K562 (cell line): ENCODE data around the gene STK4. TPM values are rescaled to one million over a fixed set of nuclear protein-coding genes. Genes with fewer than 3 reads are reported as not detected.

Experiments
- EWSR1 ChIP-seq: fragments of 450-650 bp; IDR thresholded peaks from 2 replicates; pipeline ENCODE4 v1.6.1; 2018; ENCODE audit warnings: borderline replicate concordance, mild to moderate bottlenecking, low read depth, moderate library complexity; ENCODE audit not compliant: partially characterized antibody
- HCFC1 ChIP-seq: IDR thresholded peaks from 2 replicates; pipeline ENCODE4 v1.6.1; 2012; ENCODE audit warnings: low read depth, low read length, improper control_type of control experiment
- NFRKB ChIP-seq: fragments of 450-650 bp; IDR thresholded peaks from 2 replicates; pipeline ENCODE4 v1.6.1; 2016; ENCODE audit warnings: low read depth
- PML ChIP-seq: IDR thresholded peaks from 2 replicates; pipeline ENCODE4 v1.6.1; 2012; ENCODE audit warnings: low read length, inconsistent platforms
- RBFOX2 ChIP-seq: fragments of 200-400 bp; formaldehyde crosslinking; IDR thresholded peaks from 2 replicates; pipeline ENCODE4 v1.6.1; 2017; ENCODE audit warnings: low read depth, mild to moderate bottlenecking, low read length, moderate library complexity
- THRB ChIP-seq: fragments of 450-650 bp; formaldehyde crosslinking; conservative IDR thresholded peaks from 2 replicates; pipeline ENCODE4 v1.4.0; 2022; ENCODE audit warnings: mild to moderate bottlenecking, missing genetic modification characterization
- ZBTB5 ChIP-seq: fragments of 450-650 bp; IDR thresholded peaks from 2 replicates; pipeline ENCODE4 v1.6.1; 2017; ENCODE audit warnings: antibody characterized with exemption
- ZNF134 ChIP-seq: fragments of 250-450 bp; sonication (Bioruptor Pico); conservative IDR thresholded peaks from 2 replicates; pipeline ENCODE4 v1.4.0; 2020
- ZNF143 ChIP-seq: sonication (generic); formaldehyde crosslinking; IDR thresholded peaks from 2 replicates; pipeline ENCODE4 v1.9.0; 2022; ENCODE audit warnings: mild to moderate bottlenecking, missing genetic modification reagents
- ZNF609 ChIP-seq: sonication (generic); formaldehyde crosslinking; IDR thresholded peaks from 2 replicates; pipeline ENCODE4 v1.8.1; 2023; ENCODE audit warnings: missing genetic modification reagents, mild to moderate bottlenecking, borderline replicate concordance
- polyA plus RNA-seq, 8 experiments: library from polyadenylated mRNA; depleted of rRNA in 4 of 8; stranded (reverse) in 5 of 8; unstranded in 3 of 8; fragments of >200 nt; fragmentation: Nextera tagmentation in 2 of 8; fragmentation: Illumina TruSeq in 1 of 8; extraction: Ambion mirVana in 2 of 8; extraction: Trizol in 1 of 8; gene quantifications; 2 replicates each; pipeline versions ENCODE4 v1.2.1 to v1.2.3, GENCODE V29; 2011 to 2014; ENCODE audit warnings: inconsistent platforms in 1 of 8, missing spikeins in 1 of 8
- total RNA-seq, 7 experiments: library from RNA; depleted of rRNA in 6 of 7; stranded (reverse); fragments of >200 nt in 6 of 7; fragmentation: Illumina TruSeq in 2 of 7; extraction: Trizol in 2 of 7; gene quantifications; 2 replicates each; pipeline versions ENCODE4 v1.2.1 to v1.2.3, GENCODE V29; 2011 to 2021; ENCODE audit warnings: low replicate concordance in 1 of 7
- TF ChIP-seq, protein P1 (sequence below): fragments of 450-650 bp; formaldehyde crosslinking; IDR thresholded peaks from 2 replicates; pipeline ENCODE4 v1.4.0; 2020; ENCODE audit warnings: mild to moderate bottlenecking, mixed read lengths
- TF ChIP-seq, protein P2 (sequence below): fragments of 250-450 bp; sonication (Bioruptor Pico); IDR thresholded peaks from 2 replicates; pipeline ENCODE4 v1.6.1; 2021; ENCODE audit warnings: mild to moderate bottlenecking
- TF ChIP-seq, protein P3 (sequence below): IDR thresholded peaks from 2 replicates; pipeline ENCODE4 v1.6.1; 2011; ENCODE audit not compliant: insufficient read length; ENCODE audit errors: extremely low read depth

STK4 gene
- total and polyA plus RNA-seq, 9 of the 15 experiments (the other 6 are each of a cell fraction or from before 2014, with no cell fraction given) = 11.9 to 30.6 (median 22.2) TPM

- TF ChIP-seq THRB (0 out of 2 replicates have a peak, but pooled peaks have one; percentile 8), ZBTB5 (no peak), ZNF143 (CRISPR knock-in tag) (no peak), ZNF609 (no peak), PML (peak; percentile 75), RBFOX2 (peak; percentile 99), ZNF134 (no peak), EWSR1 (no peak), HCFC1 (peak; percentile 78), NFRKB (no peak)
- TF ChIP-seq, protein P1, sequence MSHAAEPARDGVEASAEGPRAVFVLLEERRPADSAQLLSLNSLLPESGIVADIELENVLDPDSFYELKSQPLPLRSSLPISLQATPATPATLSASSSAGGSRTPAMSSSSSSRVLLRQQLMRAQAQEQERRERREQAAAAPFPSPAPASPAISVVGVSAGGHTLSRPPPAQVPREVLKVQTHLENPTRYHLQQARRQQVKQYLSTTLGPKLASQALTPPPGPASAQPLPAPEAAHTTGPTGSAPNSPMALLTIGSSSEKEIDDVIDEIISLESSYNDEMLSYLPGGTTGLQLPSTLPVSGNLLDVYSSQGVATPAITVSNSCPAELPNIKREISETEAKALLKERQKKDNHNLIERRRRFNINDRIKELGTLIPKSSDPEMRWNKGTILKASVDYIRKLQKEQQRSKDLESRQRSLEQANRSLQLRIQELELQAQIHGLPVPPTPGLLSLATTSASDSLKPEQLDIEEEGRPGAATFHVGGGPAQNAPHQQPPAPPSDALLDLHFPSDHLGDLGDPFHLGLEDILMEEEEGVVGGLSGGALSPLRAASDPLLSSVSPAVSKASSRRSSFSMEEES (CRISPR knock-in tag) = peak; percentile 99
- TF ChIP-seq, protein P2, sequence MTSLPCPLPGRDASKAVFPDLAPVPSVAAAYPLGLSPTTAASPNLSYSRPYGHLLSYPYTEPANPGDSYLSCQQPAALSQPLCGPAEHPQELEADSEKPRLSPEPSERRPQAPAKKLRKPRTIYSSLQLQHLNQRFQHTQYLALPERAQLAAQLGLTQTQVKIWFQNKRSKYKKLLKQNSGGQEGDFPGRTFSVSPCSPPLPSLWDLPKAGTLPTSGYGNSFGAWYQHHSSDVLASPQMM (CRISPR knock-in tag) = no peak
- TF ChIP-seq, protein P3, sequence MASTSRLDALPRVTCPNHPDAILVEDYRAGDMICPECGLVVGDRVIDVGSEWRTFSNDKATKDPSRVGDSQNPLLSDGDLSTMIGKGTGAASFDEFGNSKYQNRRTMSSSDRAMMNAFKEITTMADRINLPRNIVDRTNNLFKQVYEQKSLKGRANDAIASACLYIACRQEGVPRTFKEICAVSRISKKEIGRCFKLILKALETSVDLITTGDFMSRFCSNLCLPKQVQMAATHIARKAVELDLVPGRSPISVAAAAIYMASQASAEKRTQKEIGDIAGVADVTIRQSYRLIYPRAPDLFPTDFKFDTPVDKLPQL = no peak
Measured at GRCh38 chr20:44966030-44966961, at the start of gene STK4 (continued).
